ENCODE results near the gene CD3G.

GRCh38 chr11:118398791-118399559 lies 54.8 kb downstream of the CD3G start:
- TF ChIP-seq CTCF (IDR thresholded peaks at IDR 0.05; ENCODE audit: low read depth, low read length, missing input control): no peak
- no peak for TF ChIP-seq GABPA (IDR thresholded peaks at IDR 0.05 in 1 of 2, conservative IDR thresholded peaks at IDR 0.05 in 1 of 2)
- TF ChIP-seq MAX (IDR thresholded peaks at IDR 0.05): no peak
- no peak for TF ChIP-seq TAF1 (conservative IDR thresholded peaks at IDR 0.05)
- no peak for TF ChIP-seq RAD21 (IDR thresholded peaks at IDR 0.05)
- TF ChIP-seq SP1 (IDR thresholded peaks at IDR 0.05): no peak
- no peak for TF ChIP-seq JUND (IDR thresholded peaks at IDR 0.05)
- TF ChIP-seq HNF4A (conservative IDR thresholded peaks at IDR 0.05): no peak
- no peak for TF ChIP-seq RXRA (IDR thresholded peaks at IDR 0.05)
- TF ChIP-seq REST (IDR thresholded peaks at IDR 0.05): no peak

All from liver (tissue), 3 donors.